ENCODE measurements around the gene CMIP.

Gene CMIP

GRCh38 chr16:81539009-81539758 is 94.6 kb downstream of the CMIP start:
- no peak for DNase-seq

DNA sequence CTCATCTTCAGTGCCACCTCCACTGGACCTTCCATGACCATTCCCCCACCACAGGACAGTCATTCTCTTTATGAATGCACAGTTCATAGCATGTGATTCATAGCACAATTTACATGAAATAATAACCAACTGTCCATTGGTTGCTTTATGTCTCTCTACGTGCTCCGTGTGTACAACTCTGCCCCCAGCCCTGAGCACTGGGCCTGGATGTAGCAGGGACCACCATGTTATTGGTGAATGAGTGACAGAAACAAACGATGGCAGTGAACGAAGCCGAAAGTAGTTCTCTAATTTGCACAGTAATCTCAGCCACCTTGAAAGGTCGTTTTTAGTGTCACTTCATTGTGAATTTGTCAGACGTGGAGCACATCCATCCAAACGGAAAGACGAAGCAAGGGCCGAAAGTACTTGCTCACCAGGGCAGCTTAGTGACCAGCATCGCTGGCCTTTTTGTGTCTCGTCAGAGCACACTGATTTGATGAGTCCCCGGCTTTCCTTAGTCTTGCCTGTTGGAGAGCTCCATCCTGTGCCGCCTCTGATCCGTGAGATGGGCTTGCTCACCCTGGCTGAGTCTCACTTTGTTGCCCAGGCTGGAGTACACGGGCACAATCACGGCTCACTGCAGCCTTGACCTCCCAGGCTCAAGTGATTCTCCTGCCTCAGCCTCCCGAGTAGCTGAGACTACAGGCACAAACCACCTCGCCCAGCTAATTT is 95.3 kb downstream of the CMIP start:
- DNase-seq: no peak

GRCh38 chr16:81541314-81541713 is 96.7 kb downstream of the CMIP start:
- DNase-seq: no peak

GRCh38 chr16:81542609-81543570 is 98.3 kb downstream of the CMIP start:
- no peak for DNase-seq

DNA sequence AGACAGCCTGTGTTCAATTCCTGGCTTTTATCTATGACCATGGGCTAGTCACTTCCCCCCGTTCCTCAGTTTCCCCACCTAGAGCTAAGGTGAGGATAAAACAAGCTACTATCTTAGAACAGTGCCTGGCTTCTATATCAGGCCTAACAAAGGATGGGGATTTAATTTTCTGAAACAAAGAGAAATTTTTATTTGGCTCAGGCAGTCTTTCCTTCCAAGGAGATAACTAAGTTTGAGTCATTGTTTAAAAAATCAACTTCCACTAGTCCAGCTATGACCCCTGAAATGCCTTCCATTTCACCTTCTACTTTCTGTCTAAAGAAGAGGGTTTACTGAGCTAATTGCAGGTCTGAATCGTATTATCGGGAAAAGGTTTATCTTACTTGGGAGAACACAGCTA is 99.0 kb downstream of the CMIP start:
- DNase-seq: no peak

GRCh38 chr16:81544261-81544660 is 99.7 kb downstream of the CMIP start:
- DNase-seq: no peak

DNA sequence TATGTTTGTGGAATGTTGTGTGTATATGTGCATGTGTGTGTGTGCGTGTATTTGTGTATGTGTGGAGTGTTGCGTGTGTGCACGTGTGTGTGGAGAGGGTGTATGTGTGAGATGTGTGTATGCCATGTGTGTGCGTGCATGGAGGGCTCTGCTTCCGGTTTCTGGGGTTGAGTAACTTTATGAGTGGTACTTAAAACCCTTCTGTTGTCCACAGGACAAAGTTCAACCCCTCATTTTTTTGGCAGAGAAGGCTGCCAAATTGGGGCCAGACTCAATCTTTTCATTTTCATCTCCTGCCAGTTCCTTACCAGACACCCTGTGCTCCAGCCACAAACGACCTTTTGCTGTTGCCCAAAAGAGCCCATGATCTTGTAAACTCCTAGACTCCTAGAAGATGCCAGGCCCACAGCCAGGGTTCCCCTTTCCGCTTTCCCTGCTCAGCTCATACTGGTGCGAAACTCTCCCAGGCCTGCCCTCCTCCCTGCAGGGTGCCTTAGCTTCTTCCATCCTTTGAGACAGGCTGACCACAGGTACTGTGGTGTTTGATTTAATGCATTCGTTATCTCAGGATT is 100.2 kb downstream of the CMIP start:
- DNase-seq: no peak

GRCh38 chr16:81545470-81546250 is 101.1 kb downstream of the CMIP start:
- DNase-seq: no peak

DNA sequence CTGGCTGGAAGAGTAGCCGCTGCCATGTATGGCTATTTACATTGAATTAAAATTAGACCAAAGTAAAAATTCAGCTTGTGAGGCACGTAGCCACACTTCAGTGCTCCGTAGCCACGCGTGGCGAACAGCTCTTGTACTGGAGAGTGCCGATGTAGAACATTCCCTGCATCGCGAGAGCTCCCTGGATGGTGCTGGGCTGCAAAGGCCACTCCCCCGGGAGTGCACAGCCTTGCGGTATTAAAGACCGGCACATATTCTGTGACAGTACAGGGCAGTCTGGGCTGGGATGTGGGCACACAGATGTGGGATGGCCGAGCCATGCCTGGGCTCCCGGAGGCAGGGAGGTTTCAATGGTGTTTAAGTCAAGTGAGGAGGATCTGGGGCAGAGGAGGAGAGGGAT is 102.2 kb downstream of the CMIP start:
- DNase-seq: no peak

- DNase-seq: no peak
These were observed 102.8 kb downstream of the CMIP start for GRCh38 chr16:81547194-81547938.

DNA sequence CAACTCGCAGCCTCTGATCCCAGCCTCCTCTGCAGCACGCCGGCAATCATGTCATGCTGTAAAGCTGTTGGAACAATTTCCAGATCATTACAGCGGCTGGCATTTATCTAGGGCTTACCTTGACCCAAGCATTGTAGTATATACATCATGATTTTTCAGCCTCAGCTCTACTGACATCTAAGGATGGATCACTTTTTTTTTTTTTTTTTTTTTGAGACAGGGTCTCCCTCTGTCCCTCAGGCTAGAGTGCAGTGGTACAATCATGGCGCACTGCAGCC is 103.3 kb downstream of the CMIP start:
- no peak for DNase-seq

- no peak for DNase-seq
These were observed 103.9 kb downstream of the CMIP start for GRCh38 chr16:81548551-81548875.

DNA sequence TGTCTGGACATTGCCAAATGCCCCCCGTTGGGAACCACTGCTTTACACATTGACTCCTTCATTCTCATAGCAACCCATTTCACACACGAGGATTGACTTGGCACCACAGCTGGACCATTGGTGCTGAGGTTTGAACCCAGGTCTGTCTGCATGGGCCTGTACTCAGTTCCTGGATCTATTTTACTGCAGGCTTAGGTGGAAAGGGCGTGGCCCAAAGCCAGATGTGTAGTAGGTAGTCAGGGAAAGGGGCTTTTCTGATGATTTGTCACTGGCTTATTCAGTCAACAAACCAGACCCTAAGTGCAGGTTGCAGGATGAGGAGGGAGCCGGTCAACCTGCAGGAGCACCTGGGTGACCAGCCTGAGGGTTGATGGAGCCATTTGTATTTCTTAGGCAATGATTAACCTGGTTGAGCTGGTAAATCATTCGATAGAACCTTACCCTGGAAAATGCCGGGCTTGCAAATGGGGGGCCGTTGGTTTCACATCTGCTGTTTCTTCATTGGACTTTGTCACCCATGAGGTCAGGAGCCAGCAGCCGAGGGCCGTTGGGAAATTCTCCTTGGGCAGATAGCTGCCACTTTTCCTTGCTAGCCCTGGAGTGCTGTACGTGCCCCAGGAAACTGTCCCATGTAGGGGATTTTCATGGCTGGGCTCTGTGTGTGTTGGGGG is 104.4 kb downstream of the CMIP start:
- DNase-seq: no peak

GRCh38 chr16:81549547-81550431 is 105.2 kb downstream of the CMIP start:
- DNase-seq: no peak

GRCh38 chr16:81550432-81550808 is 105.8 kb downstream of the CMIP start:
- no peak for DNase-seq

GRCh38 chr16:81551151-81551808 is 106.7 kb downstream of the CMIP start:
- peak; percentile 33 for DNase-seq

- DNase-seq: no peak
These were observed 107.3 kb downstream of the CMIP start for GRCh38 chr16:81551821-81552304.

- no peak for DNase-seq
These were observed 108.1 kb downstream of the CMIP start for GRCh38 chr16:81552743-81553079.

- no peak for DNase-seq
These were observed 108.6 kb downstream of the CMIP start for GRCh38 chr16:81553080-81553813.

Measured in stimulated activated CD4-positive, alpha-beta T cell treated with anti-CD3 and anti-CD28 coated beads, Interleukin-15, amount 100 ng/mL, for 24 hours (primary cell).